HG03575 (cell line): ENCODE data around the gene IFIT1.

Source experiments
- ATAC-seq: cut with Tn5 transposase; IDR thresholded peaks from one replicate; pipeline ENCODE4 v1.9.1; 2021; ENCODE audit not compliant: unreplicated experiment, insufficient number of reproducible peaks, low FRiP score; ENCODE audit errors: extremely low read depth

The IFIT1 gene

GRCh38 chr10:89391907-89392756, at the start of gene IFIT1:
Gene IFIT1, plus strand, starts transcription at chr10:89392623. Its CDS starts 90 bp downstream, at chr10:89392713.
- no peak for ATAC-seq

- no peak for ATAC-seq
Observed at GRCh38 chr10:89343089-89343767, 49.2 kb upstream of the IFIT1 start.

- no peak for ATAC-seq
Observed at GRCh38 chr10:89344156-89344555, 48.3 kb upstream of the IFIT1 start.

GRCh38 chr10:89345367-89346000, 46.9 kb upstream of the IFIT1 start:
- ATAC-seq: no peak

- no peak for ATAC-seq
Observed at GRCh38 chr10:89346405-89347254, 45.8 kb upstream of the IFIT1 start.

GRCh38 chr10:89347701-89348457, 44.5 kb upstream of the IFIT1 start:
- ATAC-seq: no peak

GRCh38 chr10:89348481-89348880, 43.9 kb upstream of the IFIT1 start:
- no peak for ATAC-seq

GRCh38 chr10:89348975-89349374, 43.4 kb upstream of the IFIT1 start:
- ATAC-seq: no peak

- peak; percentile 7 for ATAC-seq
Observed at GRCh38 chr10:89350631-89351315, 41.6 kb upstream of the IFIT1 start.

GRCh38 chr10:89351412-89351779, 41.0 kb upstream of the IFIT1 start:
- ATAC-seq: peak; percentile 35

- no peak for ATAC-seq
Observed at GRCh38 chr10:89351780-89352597, 40.4 kb upstream of the IFIT1 start.

GRCh38 chr10:89352802-89353201, 39.6 kb upstream of the IFIT1 start:
- ATAC-seq: no peak

GRCh38 chr10:89355394-89355931, 37.0 kb upstream of the IFIT1 start:
- no peak for ATAC-seq

- ATAC-seq: no peak
Observed at GRCh38 chr10:89357096-89357495, 35.3 kb upstream of the IFIT1 start.

- no peak for ATAC-seq
Observed at GRCh38 chr10:89357975-89358374, 34.4 kb upstream of the IFIT1 start.

- ATAC-seq: no peak
Observed at GRCh38 chr10:89360157-89360556, 32.3 kb upstream of the IFIT1 start.

- no peak for ATAC-seq
Observed at GRCh38 chr10:89362929-89363328, 29.5 kb upstream of the IFIT1 start.
